Thyroid gland (tissue), 4 donors: ENCODE measurements around the gene BRINP3. TPM values are rescaled to one million over a fixed set of nuclear protein-coding genes. Genes with fewer than 3 reads are reported as not detected.

Experiments used
- DNase-seq, 2 donors: peaks; one replicate each; pipeline ENCODE4 v3.0.0-alpha.2; 2019
- H3K27ac ChIP-seq, 3 donors: fragments of 200-600 bp; sonication (generic); 1 replicate in 2 of 3; 2 replicates in 1 of 3; pipeline ENCODE4 v1.5.1; 2016 to 2019; ENCODE audit warnings: mild to moderate bottlenecking in 1 of 3, moderate library complexity in 1 of 3
- H3K27me3 ChIP-seq: fragments of 200-600 bp; sonication (generic); one replicate; pipeline ENCODE4 v1.5.1; 2019
- H3K36me3 ChIP-seq, 2 donors: fragments of 200-600 bp; sonication (generic); one replicate each; pipeline ENCODE4 v1.5.1; 2016 to 2019
- H3K4me1 ChIP-seq, 2 donors: fragments of 200-600 bp; sonication (generic); one replicate each; pipeline ENCODE4 v1.5.1; 2017 to 2019
- H3K4me3 ChIP-seq, 3 donors: fragments of 200-600 bp; sonication (generic); replicated peaks in 1 of 3; 1 replicate in 2 of 3; 2 replicates in 1 of 3; pipeline ENCODE4 v1.5.1; 2016; ENCODE audit warnings: mild to moderate bottlenecking in 1 of 3
- H3K9me3 ChIP-seq: fragments of 200-600 bp; sonication (generic); one replicate; pipeline ENCODE4 v1.5.1; 2017
- POLR2A ChIP-seq, 2 donors: fragments of 450-650 bp; IDR thresholded peaks; one replicate each; pipeline ENCODE4 v1.6.1; 2017; ENCODE audit warnings: antibody characterized with exemption in 2 of 2, mild to moderate bottlenecking in 2 of 2, moderate library complexity in 1 of 2
- WGBS, 2 donors: methylation state at CpG; one replicate each; pipeline ENCODE4 v1.1.5; 2017; 5-methylcytosine and 5-hydroxymethylcytosine counted together
- intact Hi-C: fragments of 100-400 bp; cut with DNase I; formaldehyde crosslinking; loops from one replicate; pipeline ENCODE4 v1.15.1; 2023
- total RNA-seq, 4 donors: library from RNA; depleted of rRNA; stranded (reverse); fragments of >200 nt; gene quantifications; one replicate each; pipeline ENCODE4 v1.2.3, GENCODE V29; 2016
- TF ChIP-seq, protein P1 (sequence below), 6 experiments: fragments of 200-600 bp in 3 of 6; fragments of 450-650 bp in 3 of 6; sonication (generic) in 3 of 6; IDR thresholded peaks; one replicate each; pipeline ENCODE4 v1.5.1; 2016 to 2019; ENCODE audit warnings: antibody characterized with exemption in 6 of 6, mild to moderate bottlenecking in 2 of 6, inconsistent platforms in 1 of 6, moderate library complexity in 1 of 6

The BRINP3 gene
- total RNA-seq, 4 donors from 2014 or later, result 2.0 to 6.6 (median 2.7) TPM

DNA sequence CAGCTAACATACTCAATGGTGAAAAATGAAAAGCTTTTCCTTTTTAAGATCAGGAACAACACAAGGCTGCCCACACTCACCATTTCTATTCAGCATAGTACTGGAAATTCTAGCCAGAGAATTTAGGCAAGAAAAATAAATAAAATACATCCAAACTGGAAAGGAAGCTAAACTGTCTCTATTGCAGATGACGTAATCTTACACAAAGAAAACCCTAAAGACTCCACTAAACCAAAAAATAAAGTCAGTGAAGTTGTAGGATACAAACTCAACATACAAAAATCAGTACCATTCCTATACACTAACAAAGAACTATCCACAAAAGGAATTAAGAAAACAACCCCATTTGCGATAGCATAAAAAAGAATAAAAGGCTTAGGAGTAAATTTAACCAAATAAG lies 181.2 kb downstream of the BRINP3 start:
- TF ChIP-seq, protein P1, sequence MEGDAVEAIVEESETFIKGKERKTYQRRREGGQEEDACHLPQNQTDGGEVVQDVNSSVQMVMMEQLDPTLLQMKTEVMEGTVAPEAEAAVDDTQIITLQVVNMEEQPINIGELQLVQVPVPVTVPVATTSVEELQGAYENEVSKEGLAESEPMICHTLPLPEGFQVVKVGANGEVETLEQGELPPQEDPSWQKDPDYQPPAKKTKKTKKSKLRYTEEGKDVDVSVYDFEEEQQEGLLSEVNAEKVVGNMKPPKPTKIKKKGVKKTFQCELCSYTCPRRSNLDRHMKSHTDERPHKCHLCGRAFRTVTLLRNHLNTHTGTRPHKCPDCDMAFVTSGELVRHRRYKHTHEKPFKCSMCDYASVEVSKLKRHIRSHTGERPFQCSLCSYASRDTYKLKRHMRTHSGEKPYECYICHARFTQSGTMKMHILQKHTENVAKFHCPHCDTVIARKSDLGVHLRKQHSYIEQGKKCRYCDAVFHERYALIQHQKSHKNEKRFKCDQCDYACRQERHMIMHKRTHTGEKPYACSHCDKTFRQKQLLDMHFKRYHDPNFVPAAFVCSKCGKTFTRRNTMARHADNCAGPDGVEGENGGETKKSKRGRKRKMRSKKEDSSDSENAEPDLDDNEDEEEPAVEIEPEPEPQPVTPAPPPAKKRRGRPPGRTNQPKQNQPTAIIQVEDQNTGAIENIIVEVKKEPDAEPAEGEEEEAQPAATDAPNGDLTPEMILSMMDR (IDR thresholded peaks at IDR 0.05), result no peak
- intact Hi-C loops, result no loop called here
- no peaks in the 10 kb centered on the region for H3K36me3 ChIP-seq
- H3K27me3 ChIP-seq, result no peaks in the 10 kb centered on the region
- no peaks in the 10 kb centered on the region for H3K4me1 ChIP-seq
- H3K27ac ChIP-seq, result no peak overlapping the region
- H3K4me3 ChIP-seq, result no peak overlapping the region
- no peak for DNase-seq
- 60 to 75% methylated on average over 2 of the region's 2 CpGs for WGBS, 2 donors
- no peaks in the 10 kb centered on the region for H3K9me3 ChIP-seq

DNA sequence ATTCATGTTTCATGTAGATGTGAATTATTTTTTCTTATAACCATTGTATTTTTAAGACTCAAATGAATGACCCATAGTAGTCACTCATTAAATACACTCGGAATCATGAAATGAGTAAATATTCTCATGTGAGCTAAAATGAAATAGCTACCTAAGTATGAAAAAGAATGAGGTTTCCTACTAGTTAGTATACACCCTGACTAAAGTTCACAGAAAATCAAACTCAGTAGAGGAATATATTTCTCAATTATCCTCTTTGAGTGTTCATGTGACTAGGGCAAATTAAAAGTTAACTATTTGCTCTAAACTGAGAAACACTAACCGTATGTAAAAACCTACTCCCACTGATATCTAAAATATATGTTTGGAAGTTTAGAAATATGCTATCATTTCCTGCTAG lies 187.8 kb downstream of the BRINP3 start:
- H3K9me3 ChIP-seq, result no peaks in the 10 kb centered on the region
- DNase-seq, result no peak
- no peaks in the 10 kb centered on the region for H3K4me1 ChIP-seq
- H3K4me3 ChIP-seq, result no peak overlapping the region
- WGBS, 2 donors, result 88 to 89% methylated on average over 2 of the region's 2 CpGs
- no peaks in the 10 kb centered on the region for H3K36me3 ChIP-seq
- H3K27me3 ChIP-seq, result no peaks in the 10 kb centered on the region
- H3K27ac ChIP-seq, result no peak overlapping the region
- intact Hi-C loops, result no loop called here
- no peak for TF ChIP-seq POLR2A (IDR thresholded peaks at IDR 0.05)
- TF ChIP-seq, protein P1 (IDR thresholded peaks at IDR 0.05), result no peak

DNA sequence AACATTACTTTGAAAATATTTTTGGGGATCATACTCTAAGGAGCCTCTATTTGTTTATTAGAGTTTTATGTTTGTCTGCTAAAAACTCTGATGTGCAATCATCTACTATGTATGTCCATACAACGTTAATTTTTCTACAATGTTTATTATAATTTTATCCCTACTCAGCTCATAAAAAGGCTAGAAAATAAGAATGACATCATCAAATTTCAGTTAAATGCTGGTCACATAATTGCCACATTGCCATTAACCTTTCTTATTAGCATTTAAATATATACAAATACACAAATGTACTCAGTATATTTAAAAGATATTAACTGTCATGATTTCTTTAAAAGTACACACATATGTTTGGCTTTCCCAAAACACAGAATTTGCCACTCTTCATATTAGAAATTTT lies 191.6 kb downstream of the BRINP3 start:
- WGBS, 2 donors, result 76 to 87% methylated on average over 1 of the region's 1 CpG
- no peak overlapping the region for H3K4me3 ChIP-seq
- no peaks in the 10 kb centered on the region for H3K9me3 ChIP-seq
- H3K27me3 ChIP-seq, result no peaks in the 10 kb centered on the region
- TF ChIP-seq POLR2A (IDR thresholded peaks at IDR 0.05), result no peak
- TF ChIP-seq, protein P1 (IDR thresholded peaks at IDR 0.05), result no peak
- no peak overlapping the region for H3K27ac ChIP-seq
- H3K36me3 ChIP-seq, result no peaks in the 10 kb centered on the region
- intact Hi-C loops, result no loop called here
- DNase-seq, result no peak
- H3K4me1 ChIP-seq, result no peaks in the 10 kb centered on the region

DNA sequence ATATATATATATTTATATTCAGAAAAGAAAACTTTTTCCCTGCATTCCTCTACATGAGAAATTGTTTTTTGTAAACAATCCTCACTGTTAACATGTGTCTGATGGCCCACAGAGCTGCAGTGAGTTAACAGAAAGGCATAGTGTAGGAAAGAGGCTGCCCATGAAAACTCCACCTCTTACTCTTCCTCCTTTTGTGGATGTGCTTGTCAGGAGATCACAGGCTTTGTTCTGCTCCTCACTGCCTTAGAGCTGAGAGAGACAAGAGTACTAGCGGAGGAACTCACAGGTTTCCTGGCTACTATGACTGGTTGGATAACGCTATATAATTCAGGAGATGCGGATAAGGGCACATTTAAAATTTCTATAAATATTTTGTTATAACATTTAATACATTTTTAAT lies 200.6 kb downstream of the BRINP3 start:
- Histone ChIP-seq H3K36me3 (no peaks in the 10 kb centered on the region), H3K4me1 (no peaks in the 10 kb centered on the region), H3K27ac (no peak overlapping the region), H3K27me3 (no peaks in the 10 kb centered on the region), H3K4me3 (no peak overlapping the region), H3K9me3 (no peaks in the 10 kb centered on the region)
- TF ChIP-seq POLR2A (IDR thresholded peaks at IDR 0.05), result no peak
- TF ChIP-seq, protein P1 (IDR thresholded peaks at IDR 0.05), result no peak
- 89 to 91% methylated on average over 3 of the region's 3 CpGs for WGBS, 2 donors
- DNase-seq, result no peak
- intact Hi-C loops, result no loop called here

DNA sequence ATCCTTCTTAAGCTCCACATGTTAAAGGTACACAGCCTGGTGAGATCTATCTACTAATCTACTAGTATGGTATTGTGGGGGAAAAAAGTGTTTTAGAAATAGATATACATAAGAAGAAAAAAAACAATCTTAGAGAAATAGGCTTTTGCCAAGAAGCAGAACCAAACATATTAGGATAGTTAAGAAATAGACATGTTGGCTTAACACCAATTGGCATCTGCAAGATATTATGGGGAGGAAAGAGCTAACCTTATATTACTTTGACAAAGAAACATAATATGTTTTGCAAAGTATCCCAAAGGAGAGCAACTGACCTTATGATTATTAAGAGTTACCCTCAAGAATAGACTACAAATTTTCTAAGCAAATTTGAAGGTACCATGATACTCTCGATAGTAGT lies 202.9 kb downstream of the BRINP3 start:
- TF ChIP-seq, protein P1 (IDR thresholded peaks at IDR 0.05), result no peak
- TF ChIP-seq POLR2A (IDR thresholded peaks at IDR 0.05), result no peak
- intact Hi-C loops, result no loop called here
- H3K27ac ChIP-seq, result no peak overlapping the region
- no peaks in the 10 kb centered on the region for H3K4me1 ChIP-seq
- H3K27me3 ChIP-seq, result no peaks in the 10 kb centered on the region
- no peaks in the 10 kb centered on the region for H3K9me3 ChIP-seq
- no peak overlapping the region for H3K4me3 ChIP-seq
- WGBS, 2 donors, result 79 to 82% methylated on average over 1 of the region's 1 CpG
- no peaks in the 10 kb centered on the region for H3K36me3 ChIP-seq
- no peak for DNase-seq
